GM12801 (cell line): ENCODE data around the gene LRRC4C.

Source experiments
- TF ChIP-seq, protein P1 (sequence below): IDR thresholded peaks from one replicate; pipeline ENCODE4 v1.5.1; 2011; ENCODE audit warnings: control low read depth; ENCODE audit not compliant: insufficient read length; ENCODE audit errors: extremely low read depth

LRRC4C gene

DNA sequence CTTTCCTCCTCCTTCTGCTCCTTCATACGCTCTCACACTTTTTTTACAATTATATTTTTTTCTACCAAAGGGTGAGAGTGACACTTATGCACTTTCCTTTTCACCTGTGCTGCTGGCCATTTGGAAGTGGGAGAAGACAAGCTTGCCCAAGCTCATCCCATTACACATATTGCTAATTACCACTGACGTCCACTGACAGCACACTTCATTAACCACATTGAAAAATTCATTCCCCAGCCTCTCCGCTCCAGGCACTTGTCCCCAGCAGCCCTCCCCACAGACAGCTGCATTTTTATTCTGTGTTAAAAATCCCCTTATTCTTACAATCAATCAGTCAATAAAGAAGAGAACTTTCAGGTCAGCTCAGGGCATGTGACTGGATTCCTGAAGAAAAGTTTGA, 175.1 kb downstream of the LRRC4C start:
- TF ChIP-seq, protein P1, sequence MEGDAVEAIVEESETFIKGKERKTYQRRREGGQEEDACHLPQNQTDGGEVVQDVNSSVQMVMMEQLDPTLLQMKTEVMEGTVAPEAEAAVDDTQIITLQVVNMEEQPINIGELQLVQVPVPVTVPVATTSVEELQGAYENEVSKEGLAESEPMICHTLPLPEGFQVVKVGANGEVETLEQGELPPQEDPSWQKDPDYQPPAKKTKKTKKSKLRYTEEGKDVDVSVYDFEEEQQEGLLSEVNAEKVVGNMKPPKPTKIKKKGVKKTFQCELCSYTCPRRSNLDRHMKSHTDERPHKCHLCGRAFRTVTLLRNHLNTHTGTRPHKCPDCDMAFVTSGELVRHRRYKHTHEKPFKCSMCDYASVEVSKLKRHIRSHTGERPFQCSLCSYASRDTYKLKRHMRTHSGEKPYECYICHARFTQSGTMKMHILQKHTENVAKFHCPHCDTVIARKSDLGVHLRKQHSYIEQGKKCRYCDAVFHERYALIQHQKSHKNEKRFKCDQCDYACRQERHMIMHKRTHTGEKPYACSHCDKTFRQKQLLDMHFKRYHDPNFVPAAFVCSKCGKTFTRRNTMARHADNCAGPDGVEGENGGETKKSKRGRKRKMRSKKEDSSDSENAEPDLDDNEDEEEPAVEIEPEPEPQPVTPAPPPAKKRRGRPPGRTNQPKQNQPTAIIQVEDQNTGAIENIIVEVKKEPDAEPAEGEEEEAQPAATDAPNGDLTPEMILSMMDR, result no peak

DNA sequence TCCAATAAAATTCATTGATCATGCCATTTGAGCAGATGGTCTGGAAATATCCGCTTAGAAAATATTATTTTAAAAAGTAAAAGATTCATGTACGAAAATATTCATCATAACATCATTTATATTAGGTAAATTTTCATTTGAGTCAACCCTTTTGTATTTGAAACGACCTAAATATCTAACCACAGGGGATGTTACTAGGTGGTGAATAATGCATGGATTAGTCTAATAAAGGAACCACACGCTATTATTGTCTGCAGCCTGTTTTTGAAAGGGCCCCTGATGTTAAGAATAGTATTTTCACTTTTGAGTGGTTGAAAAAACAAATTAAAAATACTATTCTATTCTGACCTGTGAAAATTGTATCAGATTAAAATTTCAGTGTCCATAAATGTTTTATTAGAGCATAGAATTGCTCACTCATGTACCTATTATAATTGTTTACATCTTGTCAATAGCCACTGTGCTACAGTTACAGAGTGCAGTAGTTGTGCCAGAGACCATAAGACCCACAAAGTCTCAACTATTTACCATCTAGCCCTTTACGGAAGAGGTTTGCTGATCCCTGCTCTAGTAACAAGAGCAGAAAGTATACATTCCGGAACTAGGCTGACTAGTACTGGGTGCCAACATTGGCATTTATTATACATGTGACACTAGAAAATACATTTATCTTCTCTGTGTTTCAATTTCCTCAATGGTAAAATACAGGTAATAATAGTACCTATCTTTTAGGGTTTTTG, 176.1 kb downstream of the LRRC4C start:
- TF ChIP-seq, protein P1, result no peak

DNA sequence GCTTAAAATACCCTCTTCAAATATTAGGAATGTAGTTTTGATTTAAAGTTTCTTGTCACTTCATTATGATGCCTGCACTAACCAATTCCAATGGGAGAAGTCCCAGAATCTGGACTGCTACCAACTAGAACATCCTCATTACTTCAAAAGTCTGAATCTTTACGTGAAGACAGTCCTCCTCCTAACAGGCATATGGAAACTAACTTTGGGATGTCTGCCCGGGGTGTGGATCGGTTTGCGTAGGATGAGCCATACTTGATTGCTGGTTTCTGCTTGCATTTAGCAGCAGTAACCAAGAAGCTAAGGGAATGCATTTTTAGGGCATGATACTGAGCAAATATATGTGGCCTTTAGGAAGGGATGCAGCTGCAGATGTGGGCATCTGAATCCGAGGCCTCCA, 177.1 kb downstream of the LRRC4C start:
- TF ChIP-seq, protein P1, result no peak

DNA sequence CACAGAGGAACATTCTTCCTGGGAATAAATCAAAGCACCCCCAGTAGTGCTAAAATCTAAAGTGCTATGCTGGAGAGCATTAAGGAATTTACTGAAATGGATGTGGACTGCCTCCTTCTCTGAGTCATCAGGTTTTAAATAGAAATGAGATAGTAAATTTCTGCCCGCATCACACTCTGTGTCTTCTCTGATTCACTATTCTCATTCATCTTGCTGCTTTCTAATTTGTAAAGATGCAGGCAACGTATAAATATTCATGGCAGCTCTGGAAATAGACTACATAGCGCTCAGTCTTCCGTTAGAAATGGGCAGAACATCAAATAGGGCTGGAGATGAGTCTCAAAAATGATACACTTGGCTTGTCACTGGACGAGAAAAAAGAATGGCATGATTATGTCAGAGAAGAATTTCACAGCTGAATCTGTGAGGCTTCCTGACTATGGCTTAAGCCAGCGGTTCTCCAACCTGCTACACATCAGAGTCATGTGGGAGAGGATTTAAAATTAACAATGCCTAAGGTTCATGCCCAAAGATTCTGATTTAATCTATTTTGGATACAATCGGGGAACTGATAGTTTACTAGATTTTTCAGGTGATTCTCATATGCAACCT, 178.2 kb downstream of the LRRC4C start:
- TF ChIP-seq, protein P1, result no peak

DNA sequence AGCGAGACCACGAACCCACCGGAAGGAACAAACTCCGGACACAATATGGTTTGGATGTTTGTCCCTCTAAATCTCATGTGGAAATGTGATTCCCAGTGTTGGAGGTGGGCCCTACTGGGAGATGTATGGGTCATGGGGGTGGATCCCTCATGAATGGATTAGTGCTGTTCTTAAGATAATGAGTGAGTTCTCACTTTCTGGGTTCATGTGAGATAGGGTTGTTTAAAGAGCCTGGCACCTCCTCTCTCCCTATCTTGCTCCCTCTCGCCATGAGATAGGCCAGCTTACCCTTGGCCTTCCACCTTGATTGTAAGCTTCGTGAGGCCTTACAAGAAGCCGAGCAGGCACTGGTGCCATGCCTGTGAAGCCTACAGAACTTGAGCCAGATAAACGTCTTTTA, 184.6 kb downstream of the LRRC4C start:
- TF ChIP-seq, protein P1, result no peak

DNA sequence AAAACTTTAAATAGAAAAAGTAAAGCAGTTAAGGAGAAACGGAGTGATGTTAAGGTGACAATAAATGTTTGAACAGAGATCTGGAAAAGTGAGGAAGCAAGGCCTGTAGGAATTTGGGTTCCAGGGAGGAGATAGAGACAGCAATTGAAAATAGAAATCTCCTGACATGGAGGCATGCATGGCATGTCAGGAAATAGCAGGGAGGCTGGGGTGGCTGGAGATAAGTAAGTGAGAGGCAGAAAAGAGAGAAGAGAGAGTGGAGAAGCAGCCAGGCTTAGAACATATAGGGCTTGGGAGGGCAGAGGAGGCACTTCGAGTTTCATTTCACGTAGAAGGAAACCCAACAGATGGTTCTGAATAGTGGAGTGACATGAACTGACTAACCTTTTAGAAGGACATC, 185.5 kb downstream of the LRRC4C start:
- TF ChIP-seq, protein P1, result no peak

DNA sequence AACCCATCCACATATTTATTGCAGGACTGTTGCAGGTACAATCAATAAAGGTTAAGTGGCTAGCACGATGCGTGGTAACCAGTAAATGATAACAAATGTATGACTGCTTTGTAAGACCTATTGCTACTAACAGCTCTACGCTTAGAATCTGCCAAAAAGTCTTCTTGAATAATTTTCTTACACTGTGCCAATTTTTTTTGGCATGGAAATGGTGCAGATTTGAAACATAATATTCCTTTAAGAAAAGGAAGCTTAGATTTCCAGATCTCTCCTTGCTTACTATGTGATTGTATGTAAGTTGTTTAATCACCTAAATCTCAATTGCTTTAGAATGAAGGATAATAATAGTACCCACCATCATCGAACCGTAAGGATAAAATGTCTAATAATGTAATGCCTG, 192.0 kb downstream of the LRRC4C start:
- TF ChIP-seq, protein P1, result no peak
